NCI-H446 (cell line): ENCODE measurements around the gene GDA.

Experiments
- DNase-seq, 2 experiments: peaks; one replicate each; lab custom pipeline; 2025; lab: John Stamatoyannopoulos, UW

Gene GDA

DNA sequence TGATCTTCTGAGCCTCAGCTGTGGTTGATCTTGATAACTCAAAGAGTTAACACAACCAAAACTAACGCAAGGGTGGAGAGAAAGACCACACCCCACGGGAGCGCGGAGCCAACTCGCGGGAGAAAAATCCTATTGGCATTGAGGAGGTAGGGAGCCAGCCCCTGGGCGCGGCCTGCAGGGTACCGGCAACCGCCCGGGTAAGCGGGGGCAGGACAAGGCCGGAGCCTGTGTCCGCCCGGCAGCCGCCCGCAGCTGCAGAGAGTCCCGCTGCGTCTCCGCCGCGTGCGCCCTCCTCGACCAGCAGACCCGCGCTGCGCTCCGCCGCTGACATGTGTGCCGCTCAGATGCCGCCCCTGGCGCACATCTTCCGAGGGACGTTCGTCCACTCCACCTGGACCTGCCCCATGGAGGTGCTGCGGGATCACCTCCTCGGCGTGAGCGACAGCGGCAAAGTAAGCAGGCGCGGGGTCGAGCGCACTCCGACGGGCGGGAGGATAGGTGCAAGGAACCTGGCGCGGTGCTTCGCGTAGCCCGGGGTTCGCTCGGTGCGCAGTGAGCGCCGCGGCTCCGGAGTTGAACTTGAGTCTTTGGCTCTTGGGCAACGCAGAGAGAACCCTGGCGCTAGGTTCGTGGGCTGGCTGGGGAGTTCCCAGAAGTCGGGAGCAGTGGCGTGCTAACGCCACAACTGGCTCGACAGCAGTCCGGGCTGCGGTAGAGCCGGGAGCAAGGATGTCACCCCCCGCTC lies at the start of gene GDA:
TSS of gene GDA (plus strand) at position 210 of the 745 bp plus-strand sequence. CDS start at position 330, 120 bp downstream.
- DNase-seq: no peak

DNA sequence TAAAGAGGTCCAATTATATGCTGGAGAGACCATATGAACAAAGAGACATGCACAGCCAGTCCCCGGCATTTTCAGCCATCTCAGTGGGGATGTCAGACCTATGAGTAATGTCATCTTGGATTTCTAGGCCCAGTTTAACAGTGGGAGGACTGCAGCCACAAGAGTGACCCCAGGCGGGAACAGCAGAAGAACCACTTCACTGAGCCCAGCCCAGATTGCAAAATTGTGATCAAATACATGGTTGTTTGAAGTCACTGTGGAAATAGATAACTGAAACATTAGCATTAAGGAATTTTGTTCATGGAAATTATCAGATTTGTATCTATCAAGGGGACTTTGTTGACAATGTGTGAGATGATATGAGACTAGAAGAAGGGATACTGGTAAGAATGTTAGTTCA lies 46.7 kb upstream of the GDA start:
- DNase-seq: no peak

DNA sequence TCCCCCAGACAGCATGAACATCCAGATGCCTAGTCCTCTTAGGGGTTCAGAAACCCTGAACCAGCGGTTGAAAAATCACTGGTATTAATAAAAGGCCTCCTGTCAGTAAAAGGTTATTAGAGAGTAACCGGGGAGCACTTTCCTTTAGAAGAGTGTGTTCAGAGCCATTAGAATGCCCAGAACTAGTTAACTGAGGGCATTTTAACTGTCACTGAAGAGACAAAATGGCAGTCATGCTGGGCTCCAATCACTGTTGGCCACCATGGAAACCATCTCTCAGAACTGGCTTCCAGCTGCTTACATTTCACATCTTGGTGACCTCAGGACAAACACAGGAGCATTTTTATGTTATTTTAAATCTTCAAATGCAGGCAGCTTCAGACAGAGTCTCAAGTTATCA lies 36.2 kb upstream of the GDA start:
- DNase-seq: no peak

GRCh38 chr9:72119853-72120252 lies 29.4 kb upstream of the GDA start:
- DNase-seq: no peak

- no peak for DNase-seq
Observed at GRCh38 chr9:72124947-72125346, 24.3 kb upstream of the GDA start.

GRCh38 chr9:72127753-72128152 lies 21.5 kb upstream of the GDA start:
- no peak for DNase-seq

- DNase-seq: no peak
Observed at GRCh38 chr9:72128526-72128925, 20.7 kb upstream of the GDA start.

- no peak for DNase-seq
Observed at GRCh38 chr9:72129271-72130156, 19.7 kb upstream of the GDA start.

DNA sequence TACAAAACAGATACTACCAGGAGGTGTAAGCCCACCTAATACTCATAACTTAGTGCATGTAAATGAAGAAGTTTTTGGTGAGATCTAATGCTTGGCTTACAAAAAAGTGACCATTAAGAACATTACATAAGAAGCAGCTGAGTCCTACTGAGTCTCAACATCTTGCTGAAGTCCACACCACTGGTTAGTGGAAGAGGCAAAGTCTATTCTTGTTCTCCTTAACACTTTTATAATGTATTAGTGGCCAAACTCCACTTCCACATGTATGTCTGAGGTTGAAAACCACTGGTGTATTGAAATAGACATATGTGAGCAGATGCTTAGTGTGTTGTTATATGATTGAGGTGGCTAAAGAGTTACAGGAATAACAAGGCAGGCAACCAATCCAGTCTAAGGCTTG lies 18.9 kb upstream of the GDA start:
- no peak for DNase-seq

- DNase-seq: peak in 1 of 2 experiments; percentile 49
Observed at GRCh38 chr9:72131206-72131605, 18.0 kb upstream of the GDA start.

- DNase-seq: no peak
Observed at GRCh38 chr9:72132052-72132451, 17.2 kb upstream of the GDA start.

DNA sequence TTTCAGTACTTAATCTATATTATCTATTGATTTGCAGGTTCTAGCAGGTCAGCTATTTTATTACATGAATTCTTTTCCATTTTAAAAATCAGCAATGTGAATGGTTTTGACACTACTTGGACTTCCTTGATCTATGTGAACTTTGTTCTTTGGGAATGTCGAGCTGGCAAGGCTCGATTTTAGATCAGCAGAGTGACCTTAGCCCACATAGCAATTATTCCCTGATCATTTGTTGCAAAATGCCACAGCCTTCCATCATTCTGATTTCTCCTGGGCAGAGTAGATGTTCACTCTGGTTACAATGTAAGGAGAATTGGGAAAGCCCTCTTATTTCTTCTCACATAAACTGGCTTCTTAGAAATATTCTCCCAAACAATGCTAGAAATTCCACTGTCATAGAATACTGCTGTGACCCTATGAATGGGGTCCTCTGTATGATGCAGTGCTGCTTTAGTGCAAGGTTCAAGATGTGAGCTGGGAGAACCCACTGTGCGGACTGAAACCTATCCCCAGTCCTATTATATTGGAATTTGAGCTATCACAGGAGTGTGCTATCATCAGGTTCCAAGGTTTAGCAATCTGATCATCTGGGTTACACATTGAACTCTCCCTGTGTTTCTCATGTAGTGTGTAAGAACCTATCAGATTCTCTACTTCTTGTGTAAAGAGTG lies 15.7 kb upstream of the GDA start:
- no peak for DNase-seq

- no peak for DNase-seq
Observed at GRCh38 chr9:72134801-72135200, 14.4 kb upstream of the GDA start.

- DNase-seq: no peak
Observed at GRCh38 chr9:72137697-72138365, 11.4 kb upstream of the GDA start.

GRCh38 chr9:72139226-72139625 lies 10.0 kb upstream of the GDA start:
- DNase-seq: no peak

GRCh38 chr9:72140586-72140985 lies 8.7 kb upstream of the GDA start:
- no peak for DNase-seq

GRCh38 chr9:72141484-72141883 lies 7.8 kb upstream of the GDA start:
- DNase-seq: no peak

- no peak for DNase-seq
Observed at GRCh38 chr9:72144756-72145492, 4.3 kb upstream of the GDA start.

DNA sequence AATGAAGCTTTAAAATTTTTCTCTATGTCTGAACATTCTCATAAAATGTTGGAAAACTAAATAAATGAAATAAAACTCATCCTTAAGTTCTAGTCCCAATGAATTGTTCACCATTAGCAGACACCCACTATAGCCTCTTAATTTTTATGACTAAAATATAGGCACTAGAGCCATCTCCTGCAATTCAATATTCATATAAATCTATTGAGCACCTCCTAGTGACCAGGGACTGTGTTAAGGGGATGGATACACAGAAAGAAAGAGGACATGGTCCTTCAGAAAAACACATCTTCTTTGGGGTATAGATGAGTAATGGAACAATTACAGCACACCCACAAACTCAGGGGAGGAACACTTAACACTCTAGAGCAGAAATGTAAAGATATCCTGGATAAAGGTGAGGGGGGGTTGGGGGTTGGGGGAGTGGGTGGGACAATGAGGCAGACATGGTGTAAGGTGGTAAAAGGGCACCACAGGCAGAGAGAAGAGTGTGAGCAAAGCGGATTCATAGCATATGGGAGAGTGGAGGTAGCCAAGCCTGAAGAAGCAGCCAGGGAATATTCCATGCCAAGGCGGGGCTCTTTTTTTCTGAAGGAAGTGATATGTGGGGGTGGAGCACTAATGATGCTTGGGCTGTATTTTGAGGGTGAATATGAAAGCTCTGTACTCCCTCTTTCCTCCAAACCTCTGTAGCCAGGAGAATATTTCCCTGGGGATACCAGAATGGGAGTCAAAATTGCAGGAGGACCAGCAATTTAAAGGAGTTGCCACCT lies 3.3 kb upstream of the GDA start:
- DNase-seq: no peak

GRCh38 chr9:72147676-72148075 lies 1.6 kb upstream of the GDA start:
- DNase-seq: no peak

DNA sequence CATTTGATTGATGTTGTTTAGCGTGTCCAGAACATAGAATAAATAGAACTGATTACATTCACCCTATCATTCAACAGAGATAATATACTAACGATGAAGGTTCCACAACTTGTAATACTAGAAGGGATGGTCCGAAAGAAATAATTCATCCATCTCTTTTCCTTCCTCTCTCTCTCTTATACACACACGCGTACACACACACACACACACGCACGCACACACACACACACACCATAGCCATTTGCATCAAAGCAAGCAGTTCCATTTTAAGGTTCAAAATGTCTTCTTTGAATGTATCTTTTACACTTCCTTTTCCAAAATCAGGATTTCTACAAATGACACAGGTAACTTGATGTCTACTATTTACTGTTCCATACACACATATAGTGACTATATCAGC lies 887 bp downstream of the GDA start:
- no peak for DNase-seq
